Fibroblast of lung (primary cell): ENCODE measurements around the gene C4orf50.

Experiments
- CTCF ChIP-seq, 2 donors: IDR thresholded peaks in 1 of 2; conservative IDR thresholded peaks in 1 of 2; 1 replicate in 1 of 2; 2 replicates in 1 of 2; pipeline ENCODE4 v1.5.1; 2011 to 2012; ENCODE audit warnings: low read length in 2 of 2, control low read depth in 1 of 2, inconsistent platforms in 1 of 2, low read depth in 1 of 2, mild to moderate bottlenecking in 1 of 2
- EZH2 ChIP-seq: IDR thresholded peaks from 2 replicates; pipeline ENCODE4 v1.5.1; 2012; ENCODE audit warnings: low read length, control low read depth, mild to moderate bottlenecking; ENCODE audit errors: missing control alignments

- TF ChIP-seq CTCF (conservative IDR thresholded peaks at IDR 0.05 in 1 of 2, IDR thresholded peaks at IDR 0.05 in 1 of 2; ENCODE audit: low read depth in 1 of 2, low read length in 2 of 2) (no peak), EZH2 (no peak)
These were observed 16.3 kb downstream of the C4orf50 start for GRCh38 chr4:6001680-6002491.
